Cardiac fibroblast (primary cell): ENCODE measurements around the gene NRTN.

ENCODE experiments used
- DNase-seq, 2 donors: peaks; one replicate each; pipeline versions ENCODE4 v3.0.0 to v3.0.0-alpha.2; 2010; ENCODE audit warnings: low read depth in 2 of 2
- H3K4me3 ChIP-seq, 2 donors: replicated peaks in 1 of 2; 1 replicate in 1 of 2; 2 replicates in 1 of 2; pipeline ENCODE4 v1.5.1; 2011; ENCODE audit warnings: low read depth in 2 of 2, low read length in 2 of 2, mild to moderate bottlenecking in 2 of 2, moderate library complexity in 1 of 2
- TF ChIP-seq, protein P1 (sequence below): IDR thresholded peaks from one replicate; pipeline ENCODE4 v1.5.1; 2011; ENCODE audit warnings: low read depth, mild to moderate bottlenecking, low read length, inconsistent platforms

Gene NRTN

DNA sequence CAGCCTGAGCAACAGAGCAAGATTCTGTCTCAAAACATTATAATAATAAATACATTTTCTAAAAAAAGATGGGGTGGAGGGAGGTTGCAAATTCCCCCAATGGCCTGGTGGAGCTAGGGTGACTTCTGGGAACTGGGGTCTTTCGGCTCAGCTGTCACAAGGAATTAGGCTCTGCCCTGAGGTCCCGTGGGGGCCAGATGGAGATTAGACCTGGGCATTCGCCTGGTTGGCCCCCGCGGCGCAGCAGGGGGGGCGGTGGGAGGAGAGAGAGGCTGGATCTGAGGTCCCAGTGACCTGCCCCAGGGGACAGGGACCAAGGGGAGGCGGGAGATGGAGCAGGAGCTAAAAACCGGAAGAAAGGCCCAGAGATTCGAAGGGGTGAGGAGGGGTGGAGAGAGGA, 19.9 kb downstream of the NRTN start:
- TF ChIP-seq, protein P1, sequence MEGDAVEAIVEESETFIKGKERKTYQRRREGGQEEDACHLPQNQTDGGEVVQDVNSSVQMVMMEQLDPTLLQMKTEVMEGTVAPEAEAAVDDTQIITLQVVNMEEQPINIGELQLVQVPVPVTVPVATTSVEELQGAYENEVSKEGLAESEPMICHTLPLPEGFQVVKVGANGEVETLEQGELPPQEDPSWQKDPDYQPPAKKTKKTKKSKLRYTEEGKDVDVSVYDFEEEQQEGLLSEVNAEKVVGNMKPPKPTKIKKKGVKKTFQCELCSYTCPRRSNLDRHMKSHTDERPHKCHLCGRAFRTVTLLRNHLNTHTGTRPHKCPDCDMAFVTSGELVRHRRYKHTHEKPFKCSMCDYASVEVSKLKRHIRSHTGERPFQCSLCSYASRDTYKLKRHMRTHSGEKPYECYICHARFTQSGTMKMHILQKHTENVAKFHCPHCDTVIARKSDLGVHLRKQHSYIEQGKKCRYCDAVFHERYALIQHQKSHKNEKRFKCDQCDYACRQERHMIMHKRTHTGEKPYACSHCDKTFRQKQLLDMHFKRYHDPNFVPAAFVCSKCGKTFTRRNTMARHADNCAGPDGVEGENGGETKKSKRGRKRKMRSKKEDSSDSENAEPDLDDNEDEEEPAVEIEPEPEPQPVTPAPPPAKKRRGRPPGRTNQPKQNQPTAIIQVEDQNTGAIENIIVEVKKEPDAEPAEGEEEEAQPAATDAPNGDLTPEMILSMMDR, result no peak
- no peak overlapping the region for H3K4me3 ChIP-seq

DNA sequence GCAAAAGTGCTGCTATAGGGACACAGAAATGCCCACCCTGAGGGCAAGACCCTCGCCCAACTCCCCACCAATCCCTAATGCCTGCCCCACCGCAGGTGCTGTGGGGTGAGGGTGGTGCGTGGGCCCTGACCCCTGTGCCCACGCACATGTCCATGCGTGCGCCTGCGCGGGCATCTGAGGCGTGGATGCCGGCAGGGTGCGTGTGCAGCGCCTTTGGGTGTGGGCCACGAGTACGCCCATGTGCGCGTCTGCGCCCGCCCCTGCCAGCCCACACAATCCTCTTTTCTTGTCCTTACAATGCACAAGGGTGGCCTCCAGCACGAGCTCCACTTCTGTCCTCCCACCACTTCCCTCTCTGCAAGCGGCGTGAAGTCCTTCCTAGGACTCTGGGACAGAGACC, 20.3 kb downstream of the NRTN start:
- DNase-seq, result no peak
- TF ChIP-seq, protein P1, result no peak
- H3K4me3 ChIP-seq, result no peak overlapping the region

More for the DNA sequence above, 19.9 kb downstream of the NRTN start:
- no peak for DNase-seq

DNA sequence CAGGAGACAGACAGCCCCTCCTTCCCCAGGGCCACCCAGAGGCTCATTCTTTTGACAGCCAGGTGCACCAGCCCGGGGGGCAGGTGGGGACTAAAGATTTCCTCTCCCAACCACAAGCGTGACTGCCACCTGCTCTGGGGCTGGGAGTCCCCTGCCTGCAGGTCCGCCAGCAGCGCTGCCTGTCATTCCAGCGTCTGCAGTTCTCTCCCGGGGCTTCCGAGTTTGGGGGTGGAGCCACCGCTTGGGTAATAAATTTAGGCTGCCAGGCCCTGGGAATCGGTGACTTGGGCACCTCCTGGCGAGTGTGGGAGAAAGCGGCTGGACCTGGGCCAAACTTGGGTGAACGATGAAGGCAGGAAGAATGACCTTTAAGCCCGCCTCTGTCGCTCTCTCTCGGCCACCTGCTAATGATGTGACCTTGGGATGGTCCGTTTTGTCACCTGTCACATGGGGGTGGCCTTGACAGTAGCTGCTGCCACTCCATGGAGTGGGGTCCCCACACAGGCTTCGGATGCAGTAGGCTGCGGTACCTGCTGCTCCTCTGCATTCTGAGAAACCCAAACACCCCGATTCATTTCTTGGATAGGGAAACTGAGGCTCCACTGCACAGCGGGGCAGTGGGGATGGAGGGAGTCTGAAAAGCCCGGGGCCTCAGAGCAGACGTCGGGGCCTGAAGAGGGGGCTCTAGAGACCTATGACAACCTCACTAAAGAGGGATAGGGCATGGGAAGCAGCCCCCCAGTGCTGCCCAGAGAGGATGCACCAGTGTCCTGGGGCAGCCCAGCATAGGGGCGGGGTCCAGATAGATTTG, 21.9 kb downstream of the NRTN start:
- DNase-seq, result peak; percentile 23 to 47
- no peak overlapping the region for H3K4me3 ChIP-seq
- TF ChIP-seq, protein P1, result peak; percentile 8

DNA sequence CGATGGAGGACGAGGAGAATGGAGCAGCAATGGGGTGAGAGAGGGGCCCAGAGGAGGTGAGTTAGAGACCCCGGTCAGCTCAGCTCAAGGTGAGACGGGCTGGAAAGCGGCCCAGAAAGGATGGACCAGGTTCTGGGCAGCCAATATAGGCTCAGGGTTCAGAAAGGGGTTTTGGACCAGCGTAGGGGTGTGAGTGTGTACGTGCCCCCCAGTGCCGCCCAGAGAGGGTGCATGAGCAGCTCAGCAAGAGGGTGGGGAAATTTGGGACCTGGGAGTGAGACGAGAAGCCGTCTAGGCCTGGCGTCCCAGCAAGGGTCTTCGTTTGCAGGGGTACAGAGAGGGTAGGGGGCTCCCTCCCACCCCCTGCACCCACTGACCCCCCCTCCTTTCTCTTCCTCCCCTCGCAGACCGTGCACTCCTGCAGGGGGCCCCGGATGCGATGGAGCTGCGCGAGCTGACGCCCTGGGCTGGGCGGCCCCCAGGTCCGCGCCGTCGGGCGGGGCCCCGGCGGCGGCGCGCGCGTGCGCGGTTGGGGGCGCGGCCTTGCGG, 22.5 kb downstream of the NRTN start:
- peak overlapping the region; percentile 36 to 56 for H3K4me3 ChIP-seq
- TF ChIP-seq, protein P1, result no peak
- no peak for DNase-seq

DNA sequence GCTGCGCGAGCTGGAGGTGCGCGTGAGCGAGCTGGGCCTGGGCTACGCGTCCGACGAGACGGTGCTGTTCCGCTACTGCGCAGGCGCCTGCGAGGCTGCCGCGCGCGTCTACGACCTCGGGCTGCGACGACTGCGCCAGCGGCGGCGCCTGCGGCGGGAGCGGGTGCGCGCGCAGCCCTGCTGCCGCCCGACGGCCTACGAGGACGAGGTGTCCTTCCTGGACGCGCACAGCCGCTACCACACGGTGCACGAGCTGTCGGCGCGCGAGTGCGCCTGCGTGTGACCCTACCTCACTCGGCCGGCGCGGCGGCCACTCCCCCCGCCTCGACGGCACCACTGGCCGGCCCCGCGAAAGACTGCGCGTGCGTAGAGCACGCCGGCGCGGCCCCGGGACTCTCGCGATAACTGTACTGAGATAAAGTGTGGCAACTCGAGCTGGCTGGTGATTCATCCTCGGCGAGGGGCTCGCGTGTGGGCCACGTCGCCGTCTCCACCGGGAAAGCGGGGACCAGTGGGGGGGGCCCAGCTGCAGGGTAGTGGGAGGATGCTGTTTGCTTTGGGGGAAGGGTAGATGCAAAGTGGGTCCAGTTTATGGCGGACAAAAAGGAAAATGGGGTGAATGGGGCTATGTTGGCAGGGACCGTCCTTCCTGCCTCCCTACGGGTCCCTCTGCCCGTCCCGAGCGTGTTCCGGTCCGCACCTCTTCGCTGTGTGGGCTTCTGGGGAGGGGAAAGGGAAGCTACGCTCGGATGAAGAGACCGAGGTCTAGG, 23.2 kb downstream of the NRTN start:
- TF ChIP-seq, protein P1, result no peak
- peak overlapping the region; percentile 56 to 69 for H3K4me3 ChIP-seq
- peak; percentile 87 to 94 for DNase-seq

DNA sequence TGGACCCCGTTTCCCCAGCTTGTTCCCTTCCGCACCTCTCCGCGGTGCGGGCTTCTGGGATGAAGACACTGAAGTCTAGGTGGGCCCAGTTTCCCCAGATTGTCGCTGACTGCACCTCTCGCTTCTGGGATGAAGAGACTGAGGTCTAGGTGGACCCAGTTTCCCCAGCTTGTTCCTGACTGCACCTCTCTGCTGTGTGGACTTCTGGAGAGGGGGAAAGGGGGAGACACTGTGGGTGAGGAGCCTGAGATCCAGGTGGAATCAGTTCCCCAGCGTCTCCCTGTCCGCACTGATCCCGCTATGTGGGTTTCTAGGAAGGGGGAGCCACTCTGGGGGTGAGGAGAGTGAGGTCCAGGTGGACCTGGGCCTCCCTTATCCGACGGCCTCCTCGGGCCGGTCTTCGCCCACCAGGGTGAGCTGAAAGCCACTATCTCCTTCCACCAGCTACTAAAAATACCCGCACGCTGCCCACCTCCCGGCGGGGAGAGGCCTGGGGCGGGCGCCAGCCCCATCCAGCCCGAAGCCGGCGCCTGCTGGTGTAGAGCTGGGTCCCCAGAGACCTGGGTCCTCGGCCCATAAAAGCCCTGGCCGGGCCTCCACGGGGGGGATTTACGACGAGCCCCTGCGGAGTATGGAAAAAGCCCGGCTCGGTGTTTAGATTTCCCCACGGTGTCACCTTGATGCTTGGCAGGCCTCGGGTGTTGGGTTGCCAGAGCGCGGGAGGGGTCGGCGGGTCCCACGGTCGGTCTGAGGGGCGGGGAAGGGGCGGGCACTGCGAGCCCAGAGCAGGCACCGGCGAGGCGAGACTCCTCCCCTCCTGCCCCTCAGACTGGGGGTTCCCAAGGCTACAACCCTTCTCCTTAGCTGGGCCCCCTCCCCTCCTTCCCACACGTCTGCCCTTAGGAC, 24.0 kb downstream of the NRTN start:
- H3K4me3 ChIP-seq, result peak overlapping the region; percentile 56 to 69
- TF ChIP-seq, protein P1, result no peak
- peak in 1 of 2 donors; percentile 27 for DNase-seq
